ENCODE data around the gene GAB3.

The GAB3 gene

GRCh38 chrX:154750301-154751202 lies at the start of gene GAB3:
GAB3 (minus strand) TSS chrX:154751077; CDS start chrX:154751025, 52 bp downstream.
- no peak for DNase-seq (ENCODE audit: low read depth, low spot score)
- Histone ChIP-seq H3K27me3 (ENCODE audit: control insufficient read depth, insufficient read depth, low read length) (peaks cover 15% of the 10 kb centered on the region; the same call in 1 of the 2 replicates), H3K4me1 (ENCODE audit: control insufficient read depth, insufficient read depth, low read length) (no peaks in the 10 kb centered on the region), H3K9me3 (ENCODE audit: control insufficient read depth, insufficient read depth, low read length) (no peaks in the 10 kb centered on the region), H3K4me3 (ENCODE audit: low read length) (peak within 1 kb of the TSS; percentile 52; the same call in 1 of the 2 replicates), H3K36me3 (ENCODE audit: control insufficient read depth, insufficient read depth, low read length) (no peaks in the 10 kb centered on the region), H3K27ac (ENCODE audit: low read length) (no peak within 1 kb of the TSS)
- WGBS (ENCODE audit: insufficient coverage, insufficient read length) = no CpG with 5 or more reads among the region's 98 CpGs

GRCh38 chrX:154799556-154800348 lies 48.9 kb upstream of the GAB3 start:
- Histone ChIP-seq H3K27ac (ENCODE audit: low read length) (no peak overlapping the region), H3K9me3 (ENCODE audit: control insufficient read depth, insufficient read depth, low read length) (no peaks in the 10 kb centered on the region), H3K4me1 (ENCODE audit: control insufficient read depth, insufficient read depth, low read length) (peaks cover 3% of the 10 kb centered on the region), H3K27me3 (ENCODE audit: control insufficient read depth, insufficient read depth, low read length) (peaks cover 2% of the 10 kb centered on the region; the same call in 1 of the 2 replicates), H3K4me3 (ENCODE audit: low read length) (no peak overlapping the region), H3K36me3 (ENCODE audit: control insufficient read depth, insufficient read depth, low read length) (no peaks in the 10 kb centered on the region)
- WGBS (ENCODE audit: insufficient coverage, insufficient read length) = no CpG with 5 or more reads among the region's 9 CpGs
- DNase-seq (ENCODE audit: low read depth, low spot score) = no peak

GRCh38 chrX:154797006-154797405 lies 46.1 kb upstream of the GAB3 start:
- Histone ChIP-seq H3K9me3 (ENCODE audit: control insufficient read depth, insufficient read depth, low read length) (no peaks in the 10 kb centered on the region), H3K4me1 (ENCODE audit: control insufficient read depth, insufficient read depth, low read length) (peaks cover 2% of the 10 kb centered on the region), H3K27ac (ENCODE audit: low read length) (no peak overlapping the region), H3K36me3 (ENCODE audit: control insufficient read depth, insufficient read depth, low read length) (no peaks in the 10 kb centered on the region), H3K27me3 (ENCODE audit: control insufficient read depth, insufficient read depth, low read length) (no peaks in the 10 kb centered on the region), H3K4me3 (ENCODE audit: low read length) (no peak overlapping the region)
- WGBS (ENCODE audit: insufficient coverage, insufficient read length) = no CpG with 5 or more reads among the region's 6 CpGs
- DNase-seq (ENCODE audit: low read depth, low spot score) = no peak

- no CpG with 5 or more reads among the region's 2 CpGs for WGBS (ENCODE audit: insufficient coverage, insufficient read length)
- no peaks in the 10 kb centered on the region for H3K36me3 ChIP-seq (ENCODE audit: control insufficient read depth, insufficient read depth, low read length)
- no peaks in the 10 kb centered on the region for H3K9me3 ChIP-seq (ENCODE audit: control insufficient read depth, insufficient read depth, low read length)
- no peak overlapping the region for H3K27ac ChIP-seq (ENCODE audit: low read length)
- no peaks in the 10 kb centered on the region for H3K27me3 ChIP-seq (ENCODE audit: control insufficient read depth, insufficient read depth, low read length)
- no peak for DNase-seq (ENCODE audit: low read depth, low spot score)
- no peak overlapping the region for H3K4me3 ChIP-seq (ENCODE audit: low read length)
- H3K4me1 ChIP-seq (ENCODE audit: control insufficient read depth, insufficient read depth, low read length) = no peaks in the 10 kb centered on the region
Measured at GRCh38 chrX:154795016-154795415, 44.1 kb upstream of the GAB3 start.

GRCh38 chrX:154793084-154793795 lies 42.4 kb upstream of the GAB3 start:
- Histone ChIP-seq H3K27me3 (ENCODE audit: control insufficient read depth, insufficient read depth, low read length) (no peaks in the 10 kb centered on the region), H3K9me3 (ENCODE audit: control insufficient read depth, insufficient read depth, low read length) (no peaks in the 10 kb centered on the region), H3K36me3 (ENCODE audit: control insufficient read depth, insufficient read depth, low read length) (no peaks in the 10 kb centered on the region), H3K27ac (ENCODE audit: low read length) (no peak overlapping the region), H3K4me3 (ENCODE audit: low read length) (no peak overlapping the region), H3K4me1 (ENCODE audit: control insufficient read depth, insufficient read depth, low read length) (no peaks in the 10 kb centered on the region)
- no CpG with 5 or more reads among the region's 7 CpGs for WGBS (ENCODE audit: insufficient coverage, insufficient read length)
- DNase-seq (ENCODE audit: low read depth, low spot score) = no peak

GRCh38 chrX:154791939-154792338 lies 41.1 kb upstream of the GAB3 start:
- Histone ChIP-seq H3K27me3 (ENCODE audit: control insufficient read depth, insufficient read depth, low read length) (no peaks in the 10 kb centered on the region), H3K4me3 (ENCODE audit: low read length) (no peak overlapping the region), H3K9me3 (ENCODE audit: control insufficient read depth, insufficient read depth, low read length) (no peaks in the 10 kb centered on the region), H3K27ac (ENCODE audit: low read length) (no peak overlapping the region), H3K36me3 (ENCODE audit: control insufficient read depth, insufficient read depth, low read length) (no peaks in the 10 kb centered on the region), H3K4me1 (ENCODE audit: control insufficient read depth, insufficient read depth, low read length) (no peaks in the 10 kb centered on the region)
- no CpG with 5 or more reads among the region's 8 CpGs for WGBS (ENCODE audit: insufficient coverage, insufficient read length)
- no peak for DNase-seq (ENCODE audit: low read depth, low spot score)

GRCh38 chrX:154791467-154791866 lies 40.6 kb upstream of the GAB3 start:
- no peak overlapping the region for H3K27ac ChIP-seq (ENCODE audit: low read length)
- WGBS (ENCODE audit: insufficient coverage, insufficient read length) = no CpG with 5 or more reads among the region's 4 CpGs
- no peaks in the 10 kb centered on the region for H3K4me1 ChIP-seq (ENCODE audit: control insufficient read depth, insufficient read depth, low read length)
- no peaks in the 10 kb centered on the region for H3K36me3 ChIP-seq (ENCODE audit: control insufficient read depth, insufficient read depth, low read length)
- H3K27me3 ChIP-seq (ENCODE audit: control insufficient read depth, insufficient read depth, low read length) = no peaks in the 10 kb centered on the region
- no peaks in the 10 kb centered on the region for H3K9me3 ChIP-seq (ENCODE audit: control insufficient read depth, insufficient read depth, low read length)
- no peak overlapping the region for H3K4me3 ChIP-seq (ENCODE audit: low read length)
- no peak for DNase-seq (ENCODE audit: low read depth, low spot score)

GRCh38 chrX:154785716-154786115 lies 34.8 kb upstream of the GAB3 start:
- H3K4me1 ChIP-seq (ENCODE audit: control insufficient read depth, insufficient read depth, low read length) = no peaks in the 10 kb centered on the region
- no peaks in the 10 kb centered on the region for H3K27me3 ChIP-seq (ENCODE audit: control insufficient read depth, insufficient read depth, low read length)
- WGBS (ENCODE audit: insufficient coverage, insufficient read length) = no CpG with 5 or more reads among the region's 6 CpGs
- DNase-seq (ENCODE audit: low read depth, low spot score) = no peak
- no peaks in the 10 kb centered on the region for H3K36me3 ChIP-seq (ENCODE audit: control insufficient read depth, insufficient read depth, low read length)
- no peak overlapping the region for H3K27ac ChIP-seq (ENCODE audit: low read length)
- no peaks in the 10 kb centered on the region for H3K9me3 ChIP-seq (ENCODE audit: control insufficient read depth, insufficient read depth, low read length)
- no peak overlapping the region for H3K4me3 ChIP-seq (ENCODE audit: low read length)

- Histone ChIP-seq H3K36me3 (ENCODE audit: control insufficient read depth, insufficient read depth, low read length) (no peaks in the 10 kb centered on the region), H3K4me3 (ENCODE audit: low read length) (no peak overlapping the region), H3K27me3 (ENCODE audit: control insufficient read depth, insufficient read depth, low read length) (no peaks in the 10 kb centered on the region), H3K9me3 (ENCODE audit: control insufficient read depth, insufficient read depth, low read length) (no peaks in the 10 kb centered on the region), H3K4me1 (ENCODE audit: control insufficient read depth, insufficient read depth, low read length) (no peaks in the 10 kb centered on the region), H3K27ac (ENCODE audit: low read length) (no peak overlapping the region)
- WGBS (ENCODE audit: insufficient coverage, insufficient read length) = no CpG with 5 or more reads among the region's 13 CpGs
- DNase-seq (ENCODE audit: low read depth, low spot score) = no peak
Measured at GRCh38 chrX:154784149-154784995, 33.5 kb upstream of the GAB3 start.

Data from iPS DF 6.9 (cell line).